HG03045 (cell line): ENCODE results near the gene DLG2.
"Not testable (repeated sequence)": the region's sequence is repeated elsewhere in the genome, so short reads cannot be mapped to it uniquely, and the experiment has no call there.

Experiments
- ATAC-seq: cut with Tn5 transposase; IDR thresholded peaks from one replicate; pipeline ENCODE4 v1.9.1; 2021; ENCODE audit warnings: mild to moderate bottlenecking, moderate library complexity; ENCODE audit not compliant: unreplicated experiment

The DLG2 gene

DNA sequence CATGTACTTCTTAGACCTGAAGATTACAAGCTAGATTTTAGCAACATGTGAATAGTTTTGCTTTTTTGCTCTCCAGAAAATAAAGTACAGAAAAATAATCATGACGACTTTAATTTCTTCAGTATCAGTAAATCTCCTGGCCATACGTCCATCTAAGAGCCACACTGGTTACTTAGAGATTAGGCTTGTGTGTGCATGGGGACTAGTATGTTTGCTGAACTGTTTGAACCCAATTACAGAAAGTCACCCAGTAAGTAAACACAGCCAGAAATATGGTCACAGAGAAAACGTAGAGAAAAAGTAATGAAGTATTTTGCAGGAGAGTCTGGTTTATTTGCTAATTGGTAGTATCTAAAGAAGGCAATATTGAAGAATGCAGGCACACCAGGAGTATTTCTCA is 1287.3 kb downstream of the DLG2 start:
- ATAC-seq = no peak

DNA sequence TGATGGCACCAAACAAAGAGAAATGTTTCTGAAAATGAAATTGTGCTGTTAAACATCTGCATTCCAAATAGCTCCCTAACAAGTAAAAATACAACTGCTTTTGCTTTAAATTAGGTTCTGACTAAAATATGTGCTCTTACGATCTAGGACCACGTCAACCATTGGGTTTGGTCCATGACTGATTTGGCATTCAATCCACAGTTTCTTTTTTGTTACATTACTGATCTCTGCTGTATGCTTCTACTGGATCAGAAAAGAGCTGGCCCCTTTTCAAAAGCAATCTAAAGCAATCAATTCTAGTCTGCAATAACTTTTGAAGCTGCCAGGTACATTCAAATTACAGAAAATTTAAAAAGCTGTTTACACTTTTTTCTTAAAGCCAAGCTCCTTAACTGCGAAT is 1293.9 kb downstream of the DLG2 start:
- ATAC-seq = no peak

DNA sequence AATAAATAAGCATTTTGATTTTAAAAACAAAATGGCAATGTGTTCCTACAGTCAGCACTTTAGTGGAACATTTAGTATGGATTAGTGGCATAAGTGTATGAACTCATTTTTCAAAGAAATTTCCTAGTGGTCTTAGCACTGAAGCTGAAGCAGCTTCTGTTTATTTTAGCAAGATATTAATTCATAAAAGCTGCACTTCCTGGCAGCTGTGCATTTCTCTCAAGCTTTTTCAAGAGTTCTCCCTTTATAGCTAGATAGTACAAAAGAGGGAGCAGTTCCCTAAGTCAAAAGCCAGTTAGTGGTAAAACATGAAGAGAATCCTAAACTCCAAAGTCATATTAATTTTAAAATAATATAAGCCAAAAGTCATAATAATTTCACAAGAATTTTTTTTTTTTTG is 1304.9 kb downstream of the DLG2 start:
- ATAC-seq = no peak

DNA sequence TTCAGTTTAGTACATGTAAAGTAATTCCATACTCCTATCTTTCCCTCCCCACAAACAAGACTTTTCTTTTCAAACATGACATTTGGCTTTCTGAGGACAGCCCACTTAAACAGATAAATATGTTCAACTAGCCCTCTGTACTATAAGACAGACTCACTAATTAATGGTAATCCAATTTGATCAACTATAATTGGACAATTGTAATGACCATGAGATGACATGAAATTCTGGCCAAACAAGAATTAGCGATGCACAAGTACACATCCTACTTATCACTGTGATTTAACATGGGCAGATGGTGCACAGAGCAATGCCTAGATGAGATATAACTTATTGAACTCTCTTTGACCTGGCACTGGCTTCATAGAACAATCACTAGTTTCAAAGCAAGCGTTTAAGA is 1307.3 kb downstream of the DLG2 start:
- no peak for ATAC-seq

DNA sequence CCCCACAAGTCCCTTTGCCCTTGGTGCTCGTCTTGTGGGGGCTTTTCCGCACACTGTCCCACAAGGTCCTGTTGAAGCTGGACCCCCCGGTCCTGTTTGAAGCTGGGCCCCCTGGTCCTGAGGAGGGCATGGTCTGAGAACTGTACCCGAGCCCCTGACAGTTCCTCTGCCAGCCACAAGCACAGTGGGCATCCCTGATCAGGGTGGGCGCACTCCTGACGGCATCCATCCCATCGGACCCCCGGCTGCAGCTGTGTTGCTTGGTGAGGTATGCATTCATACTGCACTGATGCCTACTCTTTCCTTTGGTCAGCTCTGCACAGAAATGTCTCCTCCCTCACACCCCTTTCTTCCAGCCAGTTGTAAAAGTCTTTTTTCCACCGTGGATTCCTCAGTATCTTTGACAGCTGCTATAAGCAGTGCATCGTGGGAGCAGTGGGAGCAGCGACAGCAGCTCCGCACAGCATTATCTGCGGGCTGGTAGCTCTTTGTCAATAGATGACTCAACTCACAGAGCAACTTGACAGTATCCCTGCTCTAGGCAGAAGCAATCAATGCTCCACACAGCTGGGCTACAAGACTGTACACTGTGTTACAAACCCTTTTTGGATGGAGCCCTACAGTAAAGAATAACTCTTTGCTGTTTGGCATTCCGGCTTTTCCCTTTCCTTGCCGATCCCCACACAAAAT is 1310.1 kb downstream of the DLG2 start:
- ATAC-seq = no peak

DNA sequence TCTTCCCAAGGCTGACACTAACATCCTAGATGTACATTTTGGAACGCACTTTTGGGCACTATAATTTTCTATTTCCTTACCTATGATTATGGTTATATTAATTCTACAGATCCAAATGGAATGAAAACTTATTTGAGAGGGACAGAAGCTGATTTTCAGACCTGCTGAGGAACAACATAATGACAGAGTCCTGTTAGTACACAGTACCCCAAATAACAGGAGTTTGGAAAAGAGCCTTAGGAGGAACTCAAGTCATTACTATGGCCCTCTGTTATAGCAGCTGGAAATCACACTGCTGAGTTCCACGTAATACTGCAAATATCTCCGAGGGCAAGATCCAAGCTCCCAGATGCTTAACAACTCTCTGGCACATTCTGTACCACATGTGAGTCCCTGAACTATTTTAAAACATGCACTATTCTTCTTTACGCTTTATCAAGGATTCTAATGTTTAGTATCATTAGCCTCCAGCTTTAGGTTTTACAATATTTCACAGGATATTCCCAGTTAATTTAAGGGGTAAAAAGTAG is 1313.2 kb downstream of the DLG2 start:
- ATAC-seq = no peak

DNA sequence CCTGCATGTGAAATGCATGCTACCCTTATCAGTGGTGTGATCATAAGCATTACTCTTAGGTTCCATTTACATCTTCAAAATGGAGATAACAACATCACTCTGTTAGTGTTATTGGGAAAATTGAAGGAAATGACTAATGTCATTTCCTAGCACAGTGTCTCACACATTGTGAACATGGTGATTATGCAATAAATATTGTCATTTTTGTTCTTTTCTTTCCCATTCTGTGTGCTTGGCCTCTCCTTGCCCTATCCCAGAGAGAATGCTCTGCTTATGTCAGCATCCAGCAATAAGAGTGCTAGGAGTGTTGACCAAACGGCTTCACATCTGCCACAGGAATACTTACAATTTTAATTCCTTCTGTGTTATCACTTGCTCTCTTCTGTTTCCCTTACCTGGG is 1316.9 kb downstream of the DLG2 start:
- ATAC-seq = no peak

DNA sequence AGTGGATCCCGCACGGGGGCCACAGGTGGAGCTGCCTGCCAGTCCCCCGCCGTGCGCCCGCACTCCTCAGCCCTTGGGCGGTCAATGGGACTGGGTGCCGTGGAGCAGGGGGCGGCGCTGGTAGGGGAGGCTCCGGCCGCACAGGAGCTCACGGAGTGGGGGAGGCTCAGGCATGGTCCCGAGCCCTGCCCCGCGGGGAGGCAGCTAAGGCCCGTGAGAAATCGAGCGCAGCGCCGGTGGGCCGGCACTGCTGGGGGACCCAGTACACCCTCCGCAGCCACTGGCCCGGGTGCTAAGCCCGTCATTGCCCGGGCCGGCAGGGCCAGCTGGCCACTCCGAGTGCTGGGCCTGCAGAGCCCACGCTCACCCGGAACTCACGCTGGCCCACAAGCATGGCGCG is 1318.7 kb downstream of the DLG2 start:
- not testable (repeated sequence) for ATAC-seq

DNA sequence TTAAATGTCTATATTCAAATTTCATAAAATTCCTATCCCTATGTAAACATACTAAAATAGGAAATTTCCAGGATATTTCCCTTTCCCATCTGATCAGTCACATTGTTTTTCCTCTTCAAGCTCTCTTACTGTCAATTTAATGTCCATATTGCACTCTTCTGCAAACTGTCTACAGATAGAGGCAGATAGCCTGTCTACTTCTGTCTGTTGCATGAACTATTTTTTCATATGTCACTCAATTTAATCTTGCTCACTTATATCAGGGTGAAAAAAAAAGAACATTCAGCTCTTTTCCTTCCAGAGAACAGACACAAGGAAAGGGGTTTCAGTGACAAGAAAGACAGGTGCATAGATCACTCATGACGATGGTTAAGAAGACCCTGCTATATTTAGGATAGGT is 1327.1 kb downstream of the DLG2 start:
- ATAC-seq = no peak

DNA sequence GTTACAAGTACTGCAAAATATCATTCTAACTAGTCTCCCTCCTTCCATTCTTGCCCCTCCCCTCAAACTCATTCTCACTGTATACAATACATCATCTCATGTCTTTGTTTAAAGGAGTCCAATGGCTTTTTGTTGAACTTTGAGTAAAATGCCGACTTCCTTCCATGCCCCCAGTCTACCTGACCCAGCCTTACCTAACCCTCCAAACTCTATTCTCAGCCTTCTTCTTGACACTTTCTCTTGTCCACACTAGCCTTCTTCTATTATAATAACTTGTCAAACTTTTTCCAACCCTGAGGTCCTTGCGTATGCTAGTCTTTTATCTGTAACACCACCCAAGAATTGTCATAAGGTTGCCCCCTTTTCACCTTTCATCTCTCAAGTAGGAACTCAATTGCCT is 1329.6 kb downstream of the DLG2 start:
- no peak for ATAC-seq

DNA sequence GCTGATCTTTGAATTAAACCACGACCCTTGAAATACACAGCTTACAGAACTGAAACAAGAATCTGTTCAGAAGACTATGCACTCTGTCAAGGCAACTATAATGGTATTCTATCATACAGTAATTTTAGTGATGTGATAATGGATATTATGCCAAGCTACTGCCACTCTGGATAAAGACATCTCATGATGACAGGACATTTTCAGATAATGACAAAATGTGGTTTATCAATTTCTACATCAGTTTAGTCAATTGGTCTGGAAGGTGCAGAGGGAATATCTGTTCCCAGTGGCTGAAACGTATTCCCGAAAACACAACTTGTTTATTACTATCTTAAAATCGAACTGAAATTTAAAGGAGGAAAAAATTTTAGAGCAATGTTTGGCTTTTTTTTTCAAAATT is 1331.3 kb downstream of the DLG2 start:
- no peak for ATAC-seq

DNA sequence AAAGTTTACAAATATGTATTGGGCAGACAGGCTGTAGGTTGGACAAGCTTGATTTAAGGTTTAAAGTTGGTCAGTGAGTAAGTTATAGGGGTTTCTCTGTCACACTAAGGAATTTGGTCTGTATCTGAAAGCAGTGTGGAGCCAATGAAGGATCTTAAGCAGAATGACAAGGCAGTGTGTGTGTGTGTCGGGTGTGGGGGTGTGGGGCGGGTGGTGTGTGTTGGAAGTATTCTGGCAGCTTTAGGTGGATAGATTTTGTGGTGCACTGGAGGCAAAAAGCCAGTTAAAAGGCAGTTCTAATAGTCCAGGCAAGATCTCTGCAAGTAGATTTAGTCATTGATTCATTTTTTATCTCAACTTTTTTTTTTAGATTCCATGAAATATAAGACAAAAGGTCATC is 1334.2 kb downstream of the DLG2 start:
- no peak for ATAC-seq

DNA sequence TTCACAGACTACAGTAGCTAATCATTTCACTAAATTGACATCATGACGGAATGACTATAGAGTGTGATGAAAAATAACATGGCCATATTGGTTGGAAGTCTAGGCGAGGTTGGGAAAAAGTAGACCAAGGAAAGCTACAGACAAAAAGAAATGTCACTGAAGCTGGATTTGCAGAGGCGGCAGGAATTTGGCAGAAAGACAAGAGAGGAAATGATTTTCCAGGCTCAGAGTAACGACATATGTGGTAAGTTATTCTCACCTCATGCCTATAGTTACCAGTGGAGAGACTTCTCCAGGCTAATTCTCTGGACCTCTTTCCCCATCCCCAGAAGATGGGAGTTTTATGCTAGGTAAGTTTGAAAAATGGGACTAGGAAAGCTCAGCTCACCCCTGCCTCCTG is 1335.1 kb downstream of the DLG2 start:
- ATAC-seq = no peak

DNA sequence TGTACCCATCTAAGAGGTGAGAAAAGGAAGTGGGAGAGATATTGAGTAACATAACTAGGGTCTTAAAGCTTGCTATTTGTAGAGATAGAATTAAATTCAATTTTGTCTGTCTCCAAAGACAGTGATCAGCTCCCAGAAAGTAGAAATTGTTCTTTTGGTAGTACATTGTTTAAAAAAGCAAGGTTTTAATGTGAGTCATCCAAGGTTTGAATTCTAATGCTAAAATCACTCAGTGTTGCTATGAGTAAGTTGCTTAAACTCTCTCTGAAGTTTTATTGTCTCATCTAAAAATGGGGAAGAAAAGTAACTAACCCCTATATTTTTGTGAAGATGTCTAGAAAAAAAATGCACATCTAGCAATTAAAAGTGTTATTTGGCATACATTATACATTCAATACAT is 1336.5 kb downstream of the DLG2 start:
- no peak for ATAC-seq

DNA sequence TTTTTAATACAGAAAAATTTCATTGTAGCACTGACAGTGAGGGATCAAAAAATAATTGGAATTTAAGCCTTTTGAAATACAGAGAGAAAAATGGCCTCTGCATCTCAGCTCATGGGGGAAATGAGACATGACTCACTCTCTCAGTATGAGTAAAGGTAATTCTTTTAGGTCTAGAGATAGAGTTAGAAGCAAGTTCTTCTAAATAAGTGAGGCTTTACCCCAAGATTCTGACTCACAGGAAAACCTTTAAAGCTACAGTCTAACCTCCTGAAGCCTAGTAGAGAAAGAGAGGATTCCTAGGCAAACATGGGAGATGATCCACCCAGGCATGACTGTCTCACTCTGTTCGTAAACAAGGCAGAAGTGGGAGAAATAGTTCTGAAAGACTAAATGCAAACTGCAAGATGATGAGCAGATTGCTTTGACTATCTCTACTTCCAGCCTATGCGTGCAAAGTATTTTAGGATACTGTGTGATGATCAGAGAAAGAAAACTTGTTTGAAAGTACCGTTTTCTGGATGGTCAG is 1337.7 kb downstream of the DLG2 start:
- ATAC-seq = peak; percentile 98

DNA sequence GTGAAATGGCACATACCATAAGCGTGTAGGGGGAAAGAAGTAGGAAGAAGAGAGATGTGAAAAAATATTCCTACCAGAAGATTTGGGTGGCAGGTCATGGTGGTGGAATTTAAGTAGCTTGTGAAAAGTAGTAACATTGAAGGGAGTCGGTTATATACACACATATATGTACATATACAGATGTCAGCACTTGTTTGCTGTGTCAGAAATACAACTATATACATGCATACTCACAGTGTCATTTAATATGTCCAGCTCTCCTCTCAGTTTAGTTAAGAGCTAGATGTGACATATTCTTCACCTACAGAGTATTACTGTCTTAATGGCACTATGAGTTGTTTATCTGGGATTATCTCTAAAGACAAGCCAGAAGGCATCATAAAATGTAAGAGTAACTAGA is 1353.6 kb downstream of the DLG2 start:
- no peak for ATAC-seq

DNA sequence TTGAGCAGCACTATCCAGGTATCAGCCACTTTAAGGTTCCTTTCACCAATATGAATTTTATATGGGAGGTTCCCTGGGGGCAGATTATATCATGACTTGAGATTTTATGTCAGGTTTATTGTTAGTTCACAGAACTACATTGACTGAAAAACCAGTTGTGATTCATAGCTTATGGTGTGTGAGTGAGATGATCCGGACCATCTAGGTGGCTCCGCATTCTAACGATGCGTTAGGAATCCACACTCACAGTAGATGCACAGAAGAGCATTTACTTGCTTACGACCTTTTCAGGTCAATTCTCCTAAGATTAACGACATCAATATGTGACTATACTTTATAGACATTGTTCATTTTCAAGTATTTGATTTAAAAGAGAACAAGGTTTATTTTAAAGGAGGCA is 1356.7 kb downstream of the DLG2 start:
- ATAC-seq = no peak

DNA sequence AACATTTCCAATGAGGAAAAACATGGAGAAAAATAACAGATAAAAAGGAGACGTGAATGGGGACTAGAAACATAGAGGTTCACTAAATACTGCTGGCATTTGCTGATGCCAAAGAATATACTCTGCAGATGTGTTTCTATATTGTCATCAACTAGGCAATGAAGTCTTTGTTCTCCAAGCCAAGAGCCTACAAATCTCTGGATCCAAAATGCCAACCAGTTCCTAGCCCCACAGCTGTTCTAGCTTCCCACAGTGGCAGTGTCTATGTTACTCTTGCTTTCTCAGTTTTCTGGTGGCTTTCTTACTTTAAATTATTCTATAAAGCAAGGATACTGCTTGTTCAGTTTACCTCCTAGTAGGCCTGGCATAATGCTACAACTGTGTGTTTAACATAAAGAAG is 1363.1 kb downstream of the DLG2 start:
- ATAC-seq = no peak

DNA sequence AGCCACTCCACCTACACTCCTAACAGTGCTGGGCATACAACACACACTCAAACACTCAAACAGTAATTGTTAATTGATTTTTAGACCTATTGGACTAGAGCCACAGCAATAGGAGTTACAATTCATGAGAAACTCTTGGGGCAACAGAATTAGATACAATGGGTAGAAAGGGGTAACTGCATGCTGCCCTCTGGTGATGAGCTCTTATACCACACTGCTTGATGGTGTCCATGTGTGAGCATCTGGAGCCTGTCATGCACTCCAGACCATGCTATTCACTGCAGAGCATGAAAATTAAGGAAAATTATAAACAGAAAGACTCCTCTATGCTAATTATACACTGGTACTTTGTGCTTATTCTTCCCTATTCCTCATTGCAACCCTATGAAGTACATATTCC is 1365.4 kb downstream of the DLG2 start:
- no peak for ATAC-seq

DNA sequence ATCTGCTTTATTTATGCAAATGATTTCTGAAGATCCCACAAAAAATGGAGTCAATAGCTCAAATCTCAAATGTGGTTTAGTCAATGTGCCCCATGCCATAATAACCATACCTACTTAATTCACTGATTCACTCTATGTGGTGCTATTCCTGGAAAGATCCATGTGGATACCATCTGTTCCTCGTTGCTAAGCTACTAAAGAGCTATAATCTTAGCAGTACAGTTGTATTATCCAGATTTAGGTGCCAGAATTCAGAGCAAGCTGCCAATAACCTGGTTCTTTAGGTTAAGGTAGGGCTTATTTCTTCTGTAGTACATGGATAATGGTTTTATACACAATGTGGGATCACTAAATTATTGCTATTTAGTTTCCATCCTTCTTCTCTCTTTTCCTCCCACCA is 1366.3 kb downstream of the DLG2 start:
- no peak for ATAC-seq

DNA sequence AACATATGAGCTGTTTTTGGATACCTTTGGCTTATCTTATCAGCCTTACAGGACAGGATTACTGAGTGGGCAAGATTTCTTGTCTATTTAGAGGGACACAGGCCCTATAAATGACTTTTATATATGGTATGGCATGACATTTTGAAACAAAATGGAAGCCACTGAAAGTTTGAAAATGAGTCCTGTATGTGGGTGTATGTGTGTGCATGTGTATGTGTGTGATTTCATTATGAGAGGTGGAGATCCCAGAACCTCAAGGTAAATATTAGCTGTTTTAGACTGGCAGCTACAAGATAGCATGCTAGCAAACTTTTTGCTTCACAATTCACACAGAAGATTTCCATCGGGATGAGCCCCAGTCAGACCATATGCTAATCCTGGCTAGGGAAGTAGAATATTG is 1370.5 kb downstream of the DLG2 start:
- no peak for ATAC-seq

DNA sequence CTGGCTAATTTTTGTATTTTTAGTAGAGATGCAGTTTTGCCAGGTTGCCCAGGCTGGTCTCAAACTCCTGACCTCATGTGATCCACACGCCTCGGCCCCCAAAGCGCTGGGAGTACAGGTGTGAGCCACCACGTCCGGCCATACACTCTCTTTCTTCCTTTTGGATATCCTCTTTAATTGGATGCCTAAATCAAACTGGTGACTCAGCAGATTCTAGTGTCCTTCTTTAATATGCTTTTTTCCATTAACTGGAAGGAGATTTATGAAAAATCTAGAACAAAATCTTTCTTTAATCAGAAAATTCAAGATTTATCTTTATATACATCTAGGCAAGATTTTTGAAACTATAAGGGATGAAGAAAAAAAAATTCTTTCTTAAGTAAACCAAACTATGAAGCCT is 1371.7 kb downstream of the DLG2 start:
- ATAC-seq = no peak
